SH-SY5Y (cell line): ENCODE data around the gene COL18A1.

Experiments used
- GATA2 ChIP-seq: IDR thresholded peaks from 2 replicates; pipeline ENCODE4 v1.6.1; 2011; ENCODE audit warnings: mild to moderate bottlenecking, low read depth, low read length
- GATA3 ChIP-seq: IDR thresholded peaks from 2 replicates; pipeline ENCODE4 v1.6.1; 2011; ENCODE audit warnings: low read depth, mild to moderate bottlenecking, low read length, moderate library complexity

DNA sequence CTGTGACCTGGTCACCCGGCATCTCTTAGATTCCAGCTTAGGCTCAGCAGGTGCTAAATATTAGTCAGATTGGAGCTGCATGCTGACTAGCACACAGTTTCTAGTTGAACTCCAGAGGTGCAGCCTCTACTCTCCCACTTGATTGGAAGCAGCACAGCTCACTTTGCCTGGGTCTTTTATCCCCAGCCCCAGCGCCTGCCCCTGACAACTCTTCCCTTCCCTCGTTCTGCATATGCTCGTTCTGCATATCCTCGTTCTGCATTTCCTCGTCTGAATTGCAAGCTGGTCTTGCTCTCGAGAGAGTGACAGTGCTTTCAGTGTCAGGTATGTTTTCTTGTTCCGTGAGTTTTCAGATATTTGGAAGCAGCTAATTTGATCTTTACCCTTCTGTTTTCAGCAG is 11.7 kb downstream of the COL18A1 start:
- TF ChIP-seq GATA2 (no peak), GATA3 (no peak)
